ENCODE data around the gene TTC6.

Gene TTC6

DNA sequence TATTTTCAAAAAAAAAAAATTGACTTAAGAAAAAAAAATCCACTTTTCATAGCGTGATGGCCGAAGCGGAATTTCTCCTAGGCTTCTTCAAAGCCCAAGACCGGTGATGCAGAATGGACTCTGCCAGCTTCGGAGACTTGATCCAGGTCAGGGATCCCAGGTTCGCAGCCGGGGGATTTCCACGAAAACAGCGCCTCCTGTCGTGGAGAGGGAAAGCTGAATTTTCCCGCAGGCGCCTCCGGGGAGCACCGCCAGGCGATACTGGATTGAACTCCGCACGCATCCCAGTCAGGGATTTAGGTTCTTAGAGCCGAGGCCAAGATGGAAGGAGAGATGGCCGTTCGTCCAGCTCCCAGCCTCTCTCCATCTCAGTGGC lies 2.1 kb downstream of the TTC6 start:
- TF ChIP-seq, protein P1, sequence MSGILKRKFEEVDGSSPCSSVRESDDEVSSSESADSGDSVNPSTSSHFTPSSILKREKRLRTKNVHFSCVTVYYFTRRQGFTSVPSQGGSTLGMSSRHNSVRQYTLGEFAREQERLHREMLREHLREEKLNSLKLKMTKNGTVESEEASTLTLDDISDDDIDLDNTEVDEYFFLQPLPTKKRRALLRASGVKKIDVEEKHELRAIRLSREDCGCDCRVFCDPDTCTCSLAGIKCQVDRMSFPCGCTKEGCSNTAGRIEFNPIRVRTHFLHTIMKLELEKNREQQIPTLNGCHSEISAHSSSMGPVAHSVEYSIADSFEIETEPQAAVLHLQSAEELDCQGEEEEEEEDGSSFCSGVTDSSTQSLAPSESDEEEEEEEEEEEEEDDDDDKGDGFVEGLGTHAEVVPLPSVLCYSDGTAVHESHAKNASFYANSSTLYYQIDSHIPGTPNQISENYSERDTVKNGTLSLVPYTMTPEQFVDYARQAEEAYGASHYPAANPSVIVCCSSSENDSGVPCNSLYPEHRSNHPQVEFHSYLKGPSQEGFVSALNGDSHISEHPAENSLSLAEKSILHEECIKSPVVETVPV (CRISPR knock-in tag; IDR thresholded peaks at IDR 0.05) = no peak
- TF ChIP-seq ZFP3 (CRISPR knock-in tag; IDR thresholded peaks at IDR 0.05) = no peak
- no peak for TF ChIP-seq ZC3H10 (CRISPR knock-in tag; IDR thresholded peaks at IDR 0.05)
- TF ChIP-seq TCF4 (CRISPR knock-in tag; IDR thresholded peaks at IDR 0.05; ENCODE audit: borderline replicate concordance) = no peak
- TF ChIP-seq ZNF8 (CRISPR knock-in tag; IDR thresholded peaks at IDR 0.05) = no peak
- 0 out of 3 replicates have a peak, but pooled peaks have one; percentile 20 for ATAC-seq

DNA sequence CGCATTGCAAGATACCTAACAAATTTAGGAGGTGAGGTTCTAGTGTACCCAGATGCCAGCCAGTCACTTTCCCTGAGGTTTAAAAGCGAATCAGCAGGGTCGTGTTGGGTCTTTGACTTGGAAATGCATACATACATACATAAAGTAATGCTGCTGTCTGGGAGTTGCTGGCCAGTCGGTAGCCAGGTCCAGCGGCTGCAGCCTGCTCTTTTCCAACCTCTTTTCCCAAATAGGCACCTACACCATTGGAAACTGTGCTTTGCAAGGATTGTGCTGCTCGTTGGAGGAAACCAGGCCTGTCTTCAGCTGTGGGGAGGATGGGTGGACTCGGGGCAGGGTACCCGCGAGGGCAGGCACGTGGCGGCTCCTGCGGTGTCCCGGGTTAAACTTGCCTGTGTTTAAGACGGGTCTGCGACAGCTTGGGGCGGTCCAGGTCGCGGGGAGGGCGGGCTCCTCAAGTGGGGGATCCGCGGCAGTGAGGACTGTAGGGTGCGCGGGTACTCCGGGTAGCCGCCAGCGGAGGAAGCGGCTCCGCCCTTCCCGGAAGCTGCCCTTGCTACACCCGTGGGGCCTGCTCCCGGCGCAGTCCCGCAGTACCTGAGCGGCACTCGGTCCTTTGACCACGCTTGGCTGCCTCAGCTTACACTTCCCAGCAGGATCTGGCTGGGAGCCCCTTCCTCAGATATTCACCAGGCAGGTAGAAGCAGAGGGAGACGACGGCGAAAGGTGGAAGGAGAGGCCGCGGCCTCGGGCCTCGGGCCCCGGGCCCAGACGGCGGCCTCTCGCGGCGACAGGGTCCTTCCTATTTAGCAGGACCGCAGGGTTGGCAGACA lies 2.7 kb downstream of the TTC6 start:
- ATAC-seq = no peak
- TF ChIP-seq ARNTL (CRISPR knock-in tag; IDR thresholded peaks at IDR 0.05; ENCODE audit: borderline replicate concordance, low read depth) (no peak), ZC3H10 (CRISPR knock-in tag; IDR thresholded peaks at IDR 0.05) (no peak), ESRRG (CRISPR knock-in tag; IDR thresholded peaks at IDR 0.05) (no peak), CSDC2 (CRISPR knock-in tag; IDR thresholded peaks at IDR 0.05) (no peak), ZFP3 (CRISPR knock-in tag; IDR thresholded peaks at IDR 0.05) (no peak), BACH2 (CRISPR knock-in tag; IDR thresholded peaks at IDR 0.05; ENCODE audit: borderline replicate concordance) (no peak), TCF4 (CRISPR knock-in tag; IDR thresholded peaks at IDR 0.05; ENCODE audit: borderline replicate concordance) (no peak), PPARA (CRISPR knock-in tag; IDR thresholded peaks at IDR 0.05; ENCODE audit: borderline replicate concordance) (no peak), ISL1 (CRISPR knock-in tag; IDR thresholded peaks at IDR 0.05) (no peak)
- TF ChIP-seq, protein P2, sequence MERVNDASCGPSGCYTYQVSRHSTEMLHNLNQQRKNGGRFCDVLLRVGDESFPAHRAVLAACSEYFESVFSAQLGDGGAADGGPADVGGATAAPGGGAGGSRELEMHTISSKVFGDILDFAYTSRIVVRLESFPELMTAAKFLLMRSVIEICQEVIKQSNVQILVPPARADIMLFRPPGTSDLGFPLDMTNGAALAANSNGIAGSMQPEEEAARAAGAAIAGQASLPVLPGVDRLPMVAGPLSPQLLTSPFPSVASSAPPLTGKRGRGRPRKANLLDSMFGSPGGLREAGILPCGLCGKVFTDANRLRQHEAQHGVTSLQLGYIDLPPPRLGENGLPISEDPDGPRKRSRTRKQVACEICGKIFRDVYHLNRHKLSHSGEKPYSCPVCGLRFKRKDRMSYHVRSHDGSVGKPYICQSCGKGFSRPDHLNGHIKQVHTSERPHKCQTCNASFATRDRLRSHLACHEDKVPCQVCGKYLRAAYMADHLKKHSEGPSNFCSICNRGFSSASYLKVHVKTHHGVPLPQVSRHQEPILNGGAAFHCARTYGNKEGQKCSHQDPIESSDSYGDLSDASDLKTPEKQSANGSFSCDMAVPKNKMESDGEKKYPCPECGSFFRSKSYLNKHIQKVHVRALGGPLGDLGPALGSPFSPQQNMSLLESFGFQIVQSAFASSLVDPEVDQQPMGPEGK (CRISPR knock-in tag; IDR thresholded peaks at IDR 0.05; ENCODE audit: borderline replicate concordance) = no peak
- TF ChIP-seq, protein P3, sequence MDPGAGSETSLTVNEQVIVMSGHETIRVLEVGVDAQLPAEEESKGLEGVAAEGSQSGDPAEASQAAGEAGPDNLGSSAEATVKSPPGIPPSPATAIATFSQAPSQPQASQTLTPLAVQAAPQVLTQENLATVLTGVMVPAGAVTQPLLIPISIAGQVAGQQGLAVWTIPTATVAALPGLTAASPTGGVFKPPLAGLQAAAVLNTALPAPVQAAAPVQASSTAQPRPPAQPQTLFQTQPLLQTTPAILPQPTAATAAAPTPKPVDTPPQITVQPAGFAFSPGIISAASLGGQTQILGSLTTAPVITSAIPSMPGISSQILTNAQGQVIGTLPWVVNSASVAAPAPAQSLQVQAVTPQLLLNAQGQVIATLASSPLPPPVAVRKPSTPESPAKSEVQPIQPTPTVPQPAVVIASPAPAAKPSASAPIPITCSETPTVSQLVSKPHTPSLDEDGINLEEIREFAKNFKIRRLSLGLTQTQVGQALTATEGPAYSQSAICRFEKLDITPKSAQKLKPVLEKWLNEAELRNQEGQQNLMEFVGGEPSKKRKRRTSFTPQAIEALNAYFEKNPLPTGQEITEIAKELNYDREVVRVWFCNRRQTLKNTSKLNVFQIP (CRISPR knock-in tag; IDR thresholded peaks at IDR 0.05; ENCODE audit: borderline replicate concordance, low read depth) = no peak

DNA sequence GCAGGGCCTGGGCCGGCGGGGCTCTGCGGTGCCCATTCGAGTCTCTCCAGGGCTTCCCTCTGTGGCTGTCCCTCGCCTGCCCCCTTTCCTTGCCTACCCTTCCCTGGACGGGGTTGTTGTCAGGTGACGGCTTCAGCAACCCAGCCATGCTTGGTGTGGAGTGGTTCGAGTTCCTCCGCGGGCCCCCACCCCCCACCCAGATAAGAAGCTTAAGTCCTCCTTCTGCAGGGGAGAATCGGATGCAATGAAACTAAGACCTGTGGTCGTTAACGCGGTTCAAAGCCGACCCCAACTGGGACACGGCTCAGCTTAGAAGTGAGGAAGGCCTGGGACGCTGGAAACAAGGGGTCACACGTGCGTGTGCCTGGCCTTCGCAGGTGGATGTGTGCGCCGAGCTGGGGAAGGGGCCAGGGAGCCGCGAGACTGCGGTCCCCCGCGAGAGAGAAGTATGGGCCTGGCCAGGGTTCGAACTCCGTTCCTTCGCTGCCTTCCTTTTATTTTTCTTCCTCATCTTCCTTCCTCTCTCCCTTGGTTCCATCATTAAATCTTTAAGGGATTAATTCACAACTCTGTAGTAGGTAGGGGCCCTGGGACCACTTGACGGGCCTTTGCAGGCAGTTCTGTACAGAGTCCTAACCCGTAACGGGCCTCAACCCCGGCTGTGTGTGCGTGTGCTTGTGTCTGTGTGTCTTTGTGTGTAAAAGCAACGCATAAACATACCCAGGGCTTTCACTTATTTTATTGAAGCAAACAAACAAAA lies 3.5 kb downstream of the TTC6 start:
- ATAC-seq = no peak
- TF ChIP-seq ZFP3 (CRISPR knock-in tag; IDR thresholded peaks at IDR 0.05) (no peak), ZC3H10 (CRISPR knock-in tag; IDR thresholded peaks at IDR 0.05) (no peak)

DNA sequence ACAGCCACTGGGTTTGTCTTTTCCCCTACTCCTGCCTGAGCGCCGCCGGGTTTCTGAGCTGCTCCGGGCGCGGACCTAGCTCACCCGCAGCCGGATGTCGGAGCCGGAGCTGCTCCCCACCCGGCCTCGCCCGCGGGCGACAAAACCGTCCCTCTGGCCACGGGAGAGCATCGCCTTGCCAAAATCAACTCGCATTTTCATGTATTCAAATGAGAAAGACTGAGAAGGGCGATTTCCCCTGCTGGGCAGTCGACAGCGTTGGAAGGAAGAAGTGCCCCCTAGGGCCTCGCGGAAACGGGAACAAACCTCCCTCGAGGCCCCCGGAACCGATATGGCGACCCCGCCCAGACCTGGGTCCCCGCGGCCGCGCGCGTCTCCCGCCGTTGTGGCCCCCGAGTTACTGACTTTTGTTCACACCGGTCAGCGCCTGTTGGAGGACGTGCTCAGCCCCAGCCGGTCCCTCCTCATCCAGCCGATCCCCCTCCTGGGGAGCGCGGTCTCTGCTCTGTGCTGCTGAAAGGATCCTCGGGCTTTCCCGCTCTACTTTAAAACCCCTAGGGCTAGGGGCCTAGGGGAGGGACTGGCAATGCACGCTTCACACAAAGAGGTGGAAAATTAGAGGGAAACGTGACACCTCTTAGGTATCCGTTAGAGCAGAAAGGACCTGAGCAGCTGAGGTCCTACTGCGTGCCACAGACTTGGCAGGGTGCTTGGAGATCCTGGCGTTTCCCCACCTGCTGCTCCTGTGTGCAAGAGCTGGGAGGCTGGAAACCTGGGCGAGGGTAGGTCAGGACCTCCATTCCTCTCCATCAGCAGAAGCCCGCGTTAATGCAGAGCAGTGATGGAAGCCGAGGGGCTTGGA lies 4.3 kb downstream of the TTC6 start:
- ATAC-seq = no peak
- TF ChIP-seq, protein P4, sequence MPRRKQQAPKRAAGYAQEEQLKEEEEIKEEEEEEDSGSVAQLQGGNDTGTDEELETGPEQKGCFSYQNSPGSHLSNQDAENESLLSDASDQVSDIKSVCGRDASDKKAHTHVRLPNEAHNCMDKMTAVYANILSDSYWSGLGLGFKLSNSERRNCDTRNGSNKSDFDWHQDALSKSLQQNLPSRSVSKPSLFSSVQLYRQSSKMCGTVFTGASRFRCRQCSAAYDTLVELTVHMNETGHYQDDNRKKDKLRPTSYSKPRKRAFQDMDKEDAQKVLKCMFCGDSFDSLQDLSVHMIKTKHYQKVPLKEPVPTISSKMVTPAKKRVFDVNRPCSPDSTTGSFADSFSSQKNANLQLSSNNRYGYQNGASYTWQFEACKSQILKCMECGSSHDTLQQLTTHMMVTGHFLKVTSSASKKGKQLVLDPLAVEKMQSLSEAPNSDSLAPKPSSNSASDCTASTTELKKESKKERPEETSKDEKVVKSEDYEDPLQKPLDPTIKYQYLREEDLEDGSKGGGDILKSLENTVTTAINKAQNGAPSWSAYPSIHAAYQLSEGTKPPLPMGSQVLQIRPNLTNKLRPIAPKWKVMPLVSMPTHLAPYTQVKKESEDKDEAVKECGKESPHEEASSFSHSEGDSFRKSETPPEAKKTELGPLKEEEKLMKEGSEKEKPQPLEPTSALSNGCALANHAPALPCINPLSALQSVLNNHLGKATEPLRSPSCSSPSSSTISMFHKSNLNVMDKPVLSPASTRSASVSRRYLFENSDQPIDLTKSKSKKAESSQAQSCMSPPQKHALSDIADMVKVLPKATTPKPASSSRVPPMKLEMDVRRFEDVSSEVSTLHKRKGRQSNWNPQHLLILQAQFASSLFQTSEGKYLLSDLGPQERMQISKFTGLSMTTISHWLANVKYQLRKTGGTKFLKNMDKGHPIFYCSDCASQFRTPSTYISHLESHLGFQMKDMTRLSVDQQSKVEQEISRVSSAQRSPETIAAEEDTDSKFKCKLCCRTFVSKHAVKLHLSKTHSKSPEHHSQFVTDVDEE (CRISPR knock-in tag; IDR thresholded peaks at IDR 0.05) = no peak
- TF ChIP-seq GLIS3 (CRISPR knock-in tag; IDR thresholded peaks at IDR 0.05) (no peak), CSDC2 (CRISPR knock-in tag; IDR thresholded peaks at IDR 0.05) (no peak), TCF4 (CRISPR knock-in tag; IDR thresholded peaks at IDR 0.05; ENCODE audit: borderline replicate concordance) (no peak), RARB (CRISPR knock-in tag; IDR thresholded peaks at IDR 0.05) (no peak), ZNF8 (CRISPR knock-in tag; IDR thresholded peaks at IDR 0.05) (no peak), PPARA (CRISPR knock-in tag; IDR thresholded peaks at IDR 0.05; ENCODE audit: borderline replicate concordance) (no peak), ZNF70 (CRISPR knock-in tag; IDR thresholded peaks at IDR 0.05) (no peak), OSR1 (CRISPR knock-in tag; IDR thresholded peaks at IDR 0.05) (no peak), ZNF565 (CRISPR knock-in tag; conservative IDR thresholded peaks at IDR 0.05; ENCODE audit: low read depth) (no peak), ESRRG (CRISPR knock-in tag; IDR thresholded peaks at IDR 0.05) (no peak), ARNTL (CRISPR knock-in tag; IDR thresholded peaks at IDR 0.05; ENCODE audit: borderline replicate concordance, low read depth) (no peak), ZFP3 (CRISPR knock-in tag; IDR thresholded peaks at IDR 0.05) (no peak), BACH2 (CRISPR knock-in tag; IDR thresholded peaks at IDR 0.05; ENCODE audit: borderline replicate concordance) (no peak), ZC3H10 (CRISPR knock-in tag; IDR thresholded peaks at IDR 0.05) (no peak)
- TF ChIP-seq, protein P2 (CRISPR knock-in tag; IDR thresholded peaks at IDR 0.05; ENCODE audit: borderline replicate concordance) = no peak
- TF ChIP-seq, protein P3 (CRISPR knock-in tag; IDR thresholded peaks at IDR 0.05; ENCODE audit: borderline replicate concordance, low read depth) = no peak

Measured in SK-N-SH treated with all-trans-retinoic acid at 6 μM for 48 hours (cell line).